HCT116 (cell line): Measurements from ENCODE around the gene HTR1E.

Source experiments
- EGR1 ChIP-seq: IDR thresholded peaks from 2 replicates; pipeline ENCODE4 v1.6.1; 2012; ENCODE audit warnings: low read depth
- ELF1 ChIP-seq: IDR thresholded peaks from 2 replicates; pipeline ENCODE4 v1.6.1; 2012; ENCODE audit warnings: low read depth, borderline replicate concordance
- EZH2 ChIP-seq: fragments of 200-600 bp; sonication (generic); IDR thresholded peaks from 2 replicates; pipeline ENCODE4 v1.6.1; 2017; ENCODE audit warnings: antibody characterized with exemption, mixed run types
- EZH2phosphoT487 ChIP-seq: fragments of 200-600 bp; IDR thresholded peaks from 2 replicates; pipeline ENCODE4 v1.6.1; 2018; ENCODE audit warnings: antibody characterized with exemption, borderline replicate concordance
- JUND ChIP-seq: IDR thresholded peaks from 2 replicates; pipeline ENCODE4 v1.6.1; 2012
- POLR2A ChIP-seq: IDR thresholded peaks from 2 replicates; pipeline ENCODE4 v1.7.0; 2011; ENCODE audit warnings: borderline replicate concordance; ENCODE audit not compliant: insufficient read depth, insufficient read length; ENCODE audit errors: extremely low read depth
- SIN3A ChIP-seq: IDR thresholded peaks from 2 replicates; pipeline ENCODE4 v1.6.1; 2012; ENCODE audit warnings: low read depth
- YY1 ChIP-seq: IDR thresholded peaks from 2 replicates; pipeline ENCODE4 v1.6.1; 2011; ENCODE audit warnings: low read length, low read depth, moderate library complexity, mild to moderate bottlenecking; ENCODE audit not compliant: insufficient replicate concordance; ENCODE audit errors: extremely low read depth
- ZFX ChIP-seq: fragments of 450-650 bp; IDR thresholded peaks from 2 replicates; pipeline ENCODE4 v1.6.1; 2017
- ZNF274 ChIP-seq: fragments of 200-500 bp; sonication (Bioruptor generic); IDR thresholded peaks from 2 replicates; pipeline ENCODE4 v1.6.1; 2014; ENCODE audit warnings: mild to moderate bottlenecking, low read depth, low read length, inconsistent platforms
- TF ChIP-seq, protein P1 (sequence below), 3 experiments: fragments of 200-600 bp in 1 of 3; sonication (generic) in 1 of 3; IDR thresholded peaks in 2 of 3; conservative IDR thresholded peaks in 1 of 3; 2 replicates each; pipeline ENCODE4 v1.5.1; 2012 to 2017; ENCODE audit warnings: low read depth in 2 of 3, low read length in 2 of 3, antibody characterized with exemption in 1 of 3, borderline replicate concordance in 1 of 3, control low read depth in 1 of 3, mild to moderate bottlenecking in 1 of 3, mixed read lengths in 1 of 3, mixed run types in 1 of 3, moderate library complexity in 1 of 3; ENCODE audit not compliant: insufficient read depth in 1 of 3
- TF ChIP-seq, protein P2 (sequence below): IDR thresholded peaks from 2 replicates; pipeline ENCODE4 v1.6.1; 2012
- TF ChIP-seq, protein P3 (sequence below): IDR thresholded peaks from 2 replicates; pipeline ENCODE4 v1.6.1; 2011; ENCODE audit warnings: mild to moderate bottlenecking, low read length, moderate library complexity; ENCODE audit not compliant: insufficient replicate concordance; ENCODE audit errors: extremely low read depth

DNA sequence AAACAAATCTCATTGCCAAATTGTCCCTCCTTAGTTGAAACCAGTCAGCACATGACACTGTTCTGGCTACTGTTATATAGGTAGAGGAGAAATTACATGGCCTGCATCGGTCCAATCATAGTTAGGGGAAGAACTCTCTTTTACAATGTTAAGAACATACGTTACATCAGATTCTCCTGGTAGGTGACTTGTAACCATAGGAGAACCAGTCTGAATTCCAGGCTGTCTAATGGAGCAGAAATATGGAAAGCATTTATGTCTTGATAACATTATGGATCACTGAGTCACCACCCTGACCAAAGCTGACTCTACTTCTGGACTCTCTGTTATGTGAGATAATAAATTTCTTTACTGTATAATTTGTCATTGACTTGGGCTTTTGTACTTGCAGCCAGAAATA lies 40.9 kb downstream of the HTR1E start:
- TF ChIP-seq, protein P1, sequence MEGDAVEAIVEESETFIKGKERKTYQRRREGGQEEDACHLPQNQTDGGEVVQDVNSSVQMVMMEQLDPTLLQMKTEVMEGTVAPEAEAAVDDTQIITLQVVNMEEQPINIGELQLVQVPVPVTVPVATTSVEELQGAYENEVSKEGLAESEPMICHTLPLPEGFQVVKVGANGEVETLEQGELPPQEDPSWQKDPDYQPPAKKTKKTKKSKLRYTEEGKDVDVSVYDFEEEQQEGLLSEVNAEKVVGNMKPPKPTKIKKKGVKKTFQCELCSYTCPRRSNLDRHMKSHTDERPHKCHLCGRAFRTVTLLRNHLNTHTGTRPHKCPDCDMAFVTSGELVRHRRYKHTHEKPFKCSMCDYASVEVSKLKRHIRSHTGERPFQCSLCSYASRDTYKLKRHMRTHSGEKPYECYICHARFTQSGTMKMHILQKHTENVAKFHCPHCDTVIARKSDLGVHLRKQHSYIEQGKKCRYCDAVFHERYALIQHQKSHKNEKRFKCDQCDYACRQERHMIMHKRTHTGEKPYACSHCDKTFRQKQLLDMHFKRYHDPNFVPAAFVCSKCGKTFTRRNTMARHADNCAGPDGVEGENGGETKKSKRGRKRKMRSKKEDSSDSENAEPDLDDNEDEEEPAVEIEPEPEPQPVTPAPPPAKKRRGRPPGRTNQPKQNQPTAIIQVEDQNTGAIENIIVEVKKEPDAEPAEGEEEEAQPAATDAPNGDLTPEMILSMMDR (IDR thresholded peaks at IDR 0.05 in 2 of 3, conservative IDR thresholded peaks at IDR 0.05 in 1 of 3; ENCODE audit: borderline replicate concordance in 1 of 3, insufficient read depth in 1 of 3, low read depth in 2 of 3, low read length in 2 of 3) = no peak
- TF ChIP-seq JUND (no peak), YY1 (no peak), SIN3A (no peak), ZFX (no peak), EZH2phosphoT487 (no peak), ZNF274 (no peak), EZH2 (no peak), ELF1 (no peak), POLR2A (no peak), EGR1 (no peak)
- TF ChIP-seq, protein P2, sequence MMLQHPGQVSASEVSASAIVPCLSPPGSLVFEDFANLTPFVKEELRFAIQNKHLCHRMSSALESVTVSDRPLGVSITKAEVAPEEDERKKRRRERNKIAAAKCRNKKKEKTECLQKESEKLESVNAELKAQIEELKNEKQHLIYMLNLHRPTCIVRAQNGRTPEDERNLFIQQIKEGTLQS = no peak
- TF ChIP-seq, protein P3, sequence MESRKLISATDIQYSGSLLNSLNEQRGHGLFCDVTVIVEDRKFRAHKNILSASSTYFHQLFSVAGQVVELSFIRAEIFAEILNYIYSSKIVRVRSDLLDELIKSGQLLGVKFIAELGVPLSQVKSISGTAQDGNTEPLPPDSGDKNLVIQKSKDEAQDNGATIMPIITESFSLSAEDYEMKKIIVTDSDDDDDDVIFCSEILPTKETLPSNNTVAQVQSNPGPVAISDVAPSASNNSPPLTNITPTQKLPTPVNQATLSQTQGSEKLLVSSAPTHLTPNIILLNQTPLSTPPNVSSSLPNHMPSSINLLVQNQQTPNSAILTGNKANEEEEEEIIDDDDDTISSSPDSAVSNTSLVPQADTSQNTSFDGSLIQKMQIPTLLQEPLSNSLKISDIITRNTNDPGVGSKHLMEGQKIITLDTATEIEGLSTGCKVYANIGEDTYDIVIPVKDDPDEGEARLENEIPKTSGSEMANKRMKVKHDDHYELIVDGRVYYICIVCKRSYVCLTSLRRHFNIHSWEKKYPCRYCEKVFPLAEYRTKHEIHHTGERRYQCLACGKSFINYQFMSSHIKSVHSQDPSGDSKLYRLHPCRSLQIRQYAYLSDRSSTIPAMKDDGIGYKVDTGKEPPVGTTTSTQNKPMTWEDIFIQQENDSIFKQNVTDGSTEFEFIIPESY = no peak
